ENCODE results near the gene FBXO15. TPM values are rescaled to one million over a fixed set of nuclear protein-coding genes. Genes with fewer than 3 reads are reported as not detected.

The FBXO15 gene
- total RNA-seq, 2 experiments from 2014 or later = 1.2 to 1.3 TPM

DNA sequence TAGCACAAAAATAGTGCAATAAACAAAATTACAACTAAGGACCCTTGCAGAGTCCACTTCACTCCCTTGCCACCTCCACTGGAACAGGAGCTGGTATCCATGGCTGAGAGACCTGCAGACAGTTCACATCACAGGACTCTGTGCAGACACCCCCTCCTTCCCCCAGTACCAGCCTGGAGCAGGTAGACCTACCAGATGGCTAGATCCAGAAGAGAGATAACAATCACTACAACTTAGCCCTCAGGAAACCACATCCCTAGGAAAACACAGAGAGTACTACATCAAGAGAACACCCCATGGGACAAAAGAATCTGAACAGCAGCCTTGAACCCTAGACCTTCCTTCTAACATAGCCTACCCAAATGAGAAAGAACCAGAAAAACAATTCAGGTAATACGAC lies 49.8 kb downstream of the FBXO15 start:
- no peak overlapping the region for H3K27ac Mint-ChIP-seq
- H3K9me3 Mint-ChIP-seq = peaks cover 6% of the 10 kb centered on the region
- intact Hi-C loops (cut with micrococcal nuclease) = no loop called here
- no peak overlapping the region for H3K4me3 Mint-ChIP-seq
- no peak for DNase-seq
- CTCF ChIA-PET = no interaction called here
- no peaks in the 10 kb centered on the region for H3K4me1 Mint-ChIP-seq (ENCODE audit: low read depth)
- peaks cover 2% of the 10 kb centered on the region for H3K27me3 Mint-ChIP-seq (ENCODE audit: low read depth)
- H3K36me3 Mint-ChIP-seq (ENCODE audit: low read depth) = peaks cover 4% of the 10 kb centered on the region

DNA sequence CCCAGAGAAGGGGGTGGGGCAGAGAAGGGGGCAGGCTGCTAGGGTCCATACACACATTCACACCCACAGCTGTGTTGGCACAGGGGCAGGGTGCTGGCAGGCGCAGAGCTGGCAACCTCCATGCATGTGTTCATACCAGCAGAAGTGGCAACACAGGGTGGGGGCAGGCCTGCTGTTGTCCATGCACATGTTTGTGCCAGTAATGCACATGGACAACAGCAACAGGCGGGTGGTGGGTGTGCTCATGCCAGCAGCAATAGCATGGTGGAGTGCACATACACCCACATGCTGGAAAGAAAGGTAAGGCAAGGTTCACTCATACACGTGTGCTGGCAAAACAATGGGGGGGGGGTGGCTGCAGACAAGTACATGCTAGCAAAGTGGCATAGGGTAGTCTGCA lies 54.7 kb downstream of the FBXO15 start:
- intact Hi-C loops (cut with micrococcal nuclease) = no loop called here
- Mint-ChIP-seq H3K27ac (no peak overlapping the region), H3K4me3 (no peak overlapping the region), H3K27me3 (ENCODE audit: low read depth) (peaks cover 2% of the 10 kb centered on the region), H3K4me1 (ENCODE audit: low read depth) (no peaks in the 10 kb centered on the region), H3K36me3 (ENCODE audit: low read depth) (peaks cover 2% of the 10 kb centered on the region), H3K9me3 (peaks cover 7% of the 10 kb centered on the region)
- CTCF ChIA-PET = interaction anchor here (0.7 kb wide), 1 partner anchor 13 kb away, joined by 3 read pairs; no protein-coding TSS in a partner anchor
- no peak for DNase-seq

DNA sequence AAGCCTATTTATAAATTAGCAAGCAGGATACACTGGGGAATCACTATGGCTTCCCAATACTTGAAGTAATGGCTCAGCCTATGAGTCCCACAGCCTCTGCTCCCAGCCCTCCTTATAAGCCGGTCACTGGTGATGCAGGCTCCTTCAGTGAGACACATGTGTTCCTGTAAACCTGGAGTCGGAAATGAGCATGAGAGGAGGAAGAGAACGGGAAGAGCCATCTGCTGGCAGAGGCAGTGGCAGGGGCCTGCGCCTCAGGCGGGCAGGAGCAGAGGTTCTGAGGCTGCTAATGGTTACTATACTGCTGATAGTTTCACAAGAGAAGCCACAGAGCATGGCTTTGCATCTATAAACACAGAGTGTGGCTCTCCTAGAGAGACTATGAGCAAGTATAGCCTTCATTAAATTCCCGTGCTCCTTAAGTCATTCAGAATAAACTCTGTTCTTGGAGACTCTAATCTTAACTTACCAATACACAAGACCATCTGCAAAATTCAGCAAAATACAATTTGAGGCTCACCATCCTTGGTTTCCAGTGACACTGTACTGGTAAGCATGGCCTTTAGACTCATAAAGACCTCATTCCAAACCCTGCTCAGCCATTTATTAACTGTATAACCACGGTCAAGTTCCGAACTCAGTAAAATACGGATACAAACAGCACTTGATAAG lies 63.3 kb downstream of the FBXO15 start:
- Mint-ChIP-seq H3K4me3 (no peak overlapping the region), H3K27me3 (ENCODE audit: low read depth) (no peaks in the 10 kb centered on the region), H3K27ac (no peak overlapping the region), H3K36me3 (ENCODE audit: low read depth) (no peaks in the 10 kb centered on the region), H3K4me1 (ENCODE audit: low read depth) (peaks cover 16% of the 10 kb centered on the region), H3K9me3 (peaks cover 3% of the 10 kb centered on the region)
- no peak for DNase-seq
- CTCF ChIA-PET = interaction anchor here (2.1 to 2.9 kb wide), 5 partner anchors 11 to 258 kb away, joined by 6 to 54 read pairs (median 15); no protein-coding TSS in a partner anchor
- intact Hi-C loops (cut with micrococcal nuclease) = loop anchor here (5.0 kb wide), 2 partner anchors 413 to 513 kb away; partner anchors contain the start of genes CNDP2 and ZNF407

DNA sequence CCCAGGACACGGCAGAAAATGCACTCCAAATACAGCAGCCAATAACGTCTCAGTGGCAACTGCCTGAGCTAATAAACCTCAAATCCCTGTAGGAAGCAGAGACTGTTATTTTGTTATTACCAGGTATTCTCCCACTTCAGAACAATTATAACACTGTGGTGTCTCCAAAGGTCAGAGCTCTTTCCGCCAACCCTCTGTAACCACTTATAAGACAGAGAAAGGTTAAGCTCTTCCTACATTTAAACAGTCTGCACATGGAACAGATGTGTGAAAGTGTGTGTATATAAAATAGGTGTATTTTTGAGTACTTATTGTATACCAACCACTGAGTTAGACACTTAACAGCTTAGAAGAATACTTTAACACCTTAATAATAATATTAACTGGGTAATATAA lies 64.1 kb downstream of the FBXO15 start:
- Mint-ChIP-seq H3K36me3 (ENCODE audit: low read depth) (no peaks in the 10 kb centered on the region), H3K27ac (peak overlapping the region; percentile 87), H3K4me3 (peak overlapping the region; percentile 55), H3K9me3 (no peaks in the 10 kb centered on the region), H3K27me3 (ENCODE audit: low read depth) (no peaks in the 10 kb centered on the region), H3K4me1 (ENCODE audit: low read depth) (peaks cover 16% of the 10 kb centered on the region)
- intact Hi-C loops (cut with micrococcal nuclease) = loop anchor here (1.0 to 5.0 kb wide), 4 partner anchors 20 to 514 kb away; partner anchors contain the start of genes CNDP2 and ZNF407
- CTCF ChIA-PET = interaction anchor here (1.0 to 2.9 kb wide), 17 partner anchors 10 to 412 kb away, joined by 3 to 54 read pairs (median 7); partner anchors contain the start of gene CNDP2
- no peak for DNase-seq

DNA sequence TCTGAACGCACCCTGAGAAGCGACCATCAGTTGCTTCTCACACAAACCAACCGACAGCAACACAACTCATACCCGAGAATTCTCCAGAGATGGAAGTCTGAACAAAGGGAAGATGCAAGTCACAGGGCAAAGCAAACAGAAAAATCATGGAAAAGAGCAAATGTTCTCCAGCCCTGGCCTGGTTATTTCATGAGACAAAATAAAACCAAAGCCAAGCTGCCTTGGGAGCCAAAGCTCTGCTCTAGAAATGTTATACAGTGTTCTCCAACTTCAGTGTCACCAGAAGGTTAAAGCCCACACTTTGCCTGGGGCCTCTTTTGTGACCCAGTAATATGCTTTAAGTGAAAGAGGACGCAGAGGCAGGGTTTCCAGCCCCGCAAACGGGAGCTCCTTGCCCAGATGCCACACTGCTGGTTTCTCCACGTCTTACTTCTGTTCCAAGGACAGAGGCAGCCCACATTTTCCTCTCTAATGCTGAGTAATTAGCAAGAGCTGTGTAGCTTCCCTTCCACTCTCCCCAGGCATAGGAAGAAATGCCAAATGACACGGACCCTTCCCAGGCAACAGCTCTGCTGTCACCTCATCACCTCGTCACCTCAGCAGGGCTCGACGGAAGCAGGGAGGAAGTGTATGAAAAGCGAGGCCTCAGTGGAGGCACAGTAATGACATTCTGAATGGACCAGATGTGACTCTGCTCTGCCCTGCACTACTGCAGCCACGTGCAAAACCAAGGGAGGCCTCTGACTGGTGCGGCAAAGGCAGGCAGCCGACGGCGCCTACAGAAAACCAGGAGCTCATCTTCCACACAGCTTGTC lies 64.7 kb downstream of the FBXO15 start:
- H3K36me3 Mint-ChIP-seq (ENCODE audit: low read depth) = no peaks in the 10 kb centered on the region
- peak overlapping the region; percentile 87 for H3K27ac Mint-ChIP-seq
- intact Hi-C loops (cut with micrococcal nuclease) = loop anchor here (1.0 to 5.0 kb wide), 7 partner anchors 20 to 514 kb away; partner anchors contain the start of genes CNDP2, TIMM21 and ZNF407
- CTCF ChIA-PET = interaction anchor here (0.7 to 2.9 kb wide), 24 partner anchors 9 to 413 kb away, joined by 3 to 54 read pairs (median 6); partner anchors contain the start of gene CNDP2
- H3K27me3 Mint-ChIP-seq (ENCODE audit: low read depth) = no peaks in the 10 kb centered on the region
- H3K4me3 Mint-ChIP-seq = peak overlapping the region; percentile 71
- DNase-seq = peak; percentile 71
- H3K9me3 Mint-ChIP-seq = no peaks in the 10 kb centered on the region
- H3K4me1 Mint-ChIP-seq (ENCODE audit: low read depth) = peaks cover 16% of the 10 kb centered on the region

DNA sequence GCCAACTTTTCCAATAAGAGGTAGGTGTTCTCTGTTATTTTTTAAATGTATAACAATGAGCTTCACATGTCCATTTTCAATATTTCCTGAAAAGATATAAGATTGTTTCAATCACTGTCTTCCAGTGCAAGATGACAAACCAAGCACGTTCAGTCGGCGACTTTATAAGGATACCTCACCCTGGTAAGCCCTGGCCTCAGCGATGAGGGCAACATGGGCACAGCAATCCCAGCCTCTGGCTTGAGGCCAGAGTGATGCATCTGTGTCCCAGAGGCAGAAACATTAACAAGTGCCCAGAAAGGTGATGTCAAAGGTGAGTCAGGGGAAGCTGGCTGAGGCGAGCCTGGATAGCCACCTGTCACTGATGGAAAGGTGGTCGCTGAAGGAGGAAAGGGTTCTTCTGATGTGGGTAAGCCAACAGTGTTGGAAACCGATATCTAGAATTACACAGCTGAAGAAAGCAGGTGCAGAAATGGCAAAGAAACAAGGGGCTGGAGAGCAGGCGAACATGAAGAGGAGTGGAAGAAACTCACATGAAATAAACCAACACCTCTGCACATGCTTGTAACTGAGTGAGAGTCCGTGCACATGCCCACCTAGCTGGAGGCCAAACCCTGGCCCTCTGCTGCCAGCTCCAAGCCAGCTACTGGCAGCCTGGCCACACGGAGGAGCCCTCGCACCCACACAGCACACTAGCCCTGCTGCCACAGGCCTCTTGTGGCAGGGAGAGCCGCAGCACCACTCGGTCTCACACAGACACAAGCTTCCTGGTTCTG lies 65.5 kb downstream of the FBXO15 start:
- peak; percentile 82 for DNase-seq
- H3K9me3 Mint-ChIP-seq = no peaks in the 10 kb centered on the region
- H3K27me3 Mint-ChIP-seq (ENCODE audit: low read depth) = no peaks in the 10 kb centered on the region

DNA sequence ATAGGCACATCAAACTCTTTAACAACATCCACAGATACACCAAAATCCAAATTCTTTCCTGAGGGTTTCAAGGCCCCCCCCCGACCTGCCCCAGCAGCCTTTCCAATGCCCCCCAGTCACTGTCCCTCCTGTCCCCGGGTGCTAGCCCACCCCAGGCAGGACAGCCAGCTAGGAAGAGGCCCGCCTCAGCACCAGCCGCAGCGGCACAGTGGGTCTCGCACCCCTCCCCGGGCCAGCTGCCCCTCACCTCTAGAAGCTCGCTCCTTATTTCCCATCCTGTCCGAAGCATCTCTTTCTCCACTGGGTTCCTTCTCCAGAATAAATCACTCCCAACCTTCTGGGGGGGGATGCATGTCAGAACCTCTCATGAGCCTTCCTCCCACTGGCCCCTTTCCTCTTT lies 69.4 kb downstream of the FBXO15 start:
- no peaks in the 10 kb centered on the region for H3K9me3 Mint-ChIP-seq
- no peak overlapping the region for H3K4me3 Mint-ChIP-seq
- H3K27me3 Mint-ChIP-seq (ENCODE audit: low read depth) = no peaks in the 10 kb centered on the region
- intact Hi-C loops (cut with micrococcal nuclease) = no loop called here
- H3K4me1 Mint-ChIP-seq (ENCODE audit: low read depth) = peaks cover 12% of the 10 kb centered on the region
- no peak overlapping the region for H3K27ac Mint-ChIP-seq
- no peaks in the 10 kb centered on the region for H3K36me3 Mint-ChIP-seq (ENCODE audit: low read depth)
- no peak for DNase-seq
- CTCF ChIA-PET = no interaction called here

More for the DNA sequence above, 65.5 kb downstream of the FBXO15 start:
- H3K36me3 Mint-ChIP-seq (ENCODE audit: low read depth) = no peaks in the 10 kb centered on the region
- peak overlapping the region; percentile 87 for H3K27ac Mint-ChIP-seq
- peaks cover 16% of the 10 kb centered on the region for H3K4me1 Mint-ChIP-seq (ENCODE audit: low read depth)
- intact Hi-C loops (cut with micrococcal nuclease) = loop anchor here (1.0 to 5.0 kb wide), 6 partner anchors 35 to 515 kb away; partner anchors contain the start of genes CNDP2, TIMM21 and ZNF407
- CTCF ChIA-PET = interaction anchor here (0.5 to 2.9 kb wide), 24 partner anchors 9 to 414 kb away, joined by 3 to 54 read pairs (median 6); partner anchors contain the start of gene CNDP2
- H3K4me3 Mint-ChIP-seq = peak overlapping the region; percentile 71

DNA sequence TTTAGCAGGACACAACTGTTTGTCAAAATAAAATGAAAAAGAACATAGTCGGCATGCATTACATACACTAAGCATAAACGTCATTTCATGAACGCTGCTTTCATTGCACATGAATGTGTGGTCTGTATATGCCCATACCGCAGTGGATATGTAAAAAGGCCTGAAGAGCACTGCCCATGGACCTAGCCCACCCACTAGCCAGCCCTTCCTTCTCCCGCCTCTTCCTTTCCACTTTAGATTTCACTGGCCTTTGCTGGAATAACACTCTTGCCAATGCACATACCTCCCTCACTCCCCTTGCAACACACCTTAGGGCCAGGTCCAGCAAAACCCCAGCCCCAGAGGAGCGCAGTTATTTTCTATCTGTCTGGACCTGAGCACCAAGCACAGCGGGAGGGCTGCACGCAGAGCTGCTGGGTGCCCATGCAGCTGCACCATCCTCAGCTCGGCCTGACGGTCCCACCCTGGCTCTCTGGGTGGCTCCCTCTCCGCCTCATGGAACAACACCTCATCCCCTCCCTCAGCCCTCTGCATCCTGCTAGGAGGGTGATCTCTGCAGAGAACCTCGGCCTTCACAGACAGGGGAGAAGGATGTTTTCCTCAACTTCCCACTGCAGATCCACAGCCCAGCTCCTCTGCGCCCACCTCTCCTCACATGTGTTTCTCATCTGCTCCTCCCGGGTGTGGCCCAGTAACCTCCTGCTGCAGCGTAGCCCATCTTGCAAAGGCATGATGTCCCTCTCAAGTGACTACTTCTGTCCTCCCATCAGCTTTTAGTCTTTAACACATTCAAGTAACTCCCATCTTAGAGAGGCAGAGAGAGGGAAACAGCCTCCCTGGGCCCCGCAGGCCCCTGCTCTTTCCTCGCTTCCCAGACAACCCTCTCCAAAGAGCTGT lies 72.7 kb downstream of the FBXO15 start:
- Mint-ChIP-seq H3K27me3 (ENCODE audit: low read depth) (no peaks in the 10 kb centered on the region), H3K4me3 (no peak overlapping the region), H3K36me3 (ENCODE audit: low read depth) (no peaks in the 10 kb centered on the region), H3K9me3 (no peaks in the 10 kb centered on the region), H3K27ac (no peak overlapping the region), H3K4me1 (ENCODE audit: low read depth) (no peaks in the 10 kb centered on the region)
- no peak for DNase-seq
- intact Hi-C loops (cut with micrococcal nuclease) = no loop called here
- CTCF ChIA-PET = no interaction called here

DNA sequence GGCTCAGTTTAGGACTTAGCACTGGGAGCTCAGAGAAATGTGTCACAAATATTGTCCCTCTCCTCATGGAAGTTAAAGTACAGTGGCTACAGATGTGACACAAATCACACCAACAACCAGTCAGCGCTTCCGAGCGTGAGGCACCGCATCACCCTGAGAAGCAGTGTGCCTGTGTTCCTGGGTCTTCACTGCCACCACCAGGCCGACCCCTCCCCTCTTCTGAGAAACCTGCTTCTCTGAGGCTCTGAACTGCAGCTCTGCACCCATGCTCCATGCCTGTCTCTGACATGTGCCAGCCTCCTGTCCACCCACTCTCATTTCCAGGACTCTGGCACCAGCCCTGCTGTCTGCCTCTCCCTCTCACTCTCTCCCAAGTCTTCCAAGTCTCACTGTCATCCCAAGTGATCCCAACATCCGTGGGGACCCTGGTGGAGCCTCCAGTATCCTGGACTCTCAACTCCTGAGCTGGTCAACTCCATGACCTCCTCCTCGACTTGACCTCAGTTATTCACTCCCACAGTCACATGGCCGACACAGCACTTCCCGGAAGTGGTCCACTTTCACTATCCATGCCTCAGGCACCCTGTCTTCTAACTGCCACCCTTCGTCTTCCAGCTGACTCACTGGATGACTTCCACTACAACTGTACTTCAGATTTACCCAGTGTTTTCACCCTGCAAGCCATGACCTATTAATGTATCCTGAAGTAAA lies 73.5 kb downstream of the FBXO15 start:
- H3K36me3 Mint-ChIP-seq (ENCODE audit: low read depth) = no peaks in the 10 kb centered on the region
- no peaks in the 10 kb centered on the region for H3K4me1 Mint-ChIP-seq (ENCODE audit: low read depth)
- H3K27ac Mint-ChIP-seq = no peak overlapping the region
- no peaks in the 10 kb centered on the region for H3K27me3 Mint-ChIP-seq (ENCODE audit: low read depth)
- intact Hi-C loops (cut with micrococcal nuclease) = no loop called here
- no peaks in the 10 kb centered on the region for H3K9me3 Mint-ChIP-seq
- no peak for DNase-seq
- CTCF ChIA-PET = interaction anchor here (1.9 kb wide), 1 partner anchor 9 kb away, joined by 6 read pairs; no protein-coding TSS in a partner anchor
- no peak overlapping the region for H3K4me3 Mint-ChIP-seq

DNA sequence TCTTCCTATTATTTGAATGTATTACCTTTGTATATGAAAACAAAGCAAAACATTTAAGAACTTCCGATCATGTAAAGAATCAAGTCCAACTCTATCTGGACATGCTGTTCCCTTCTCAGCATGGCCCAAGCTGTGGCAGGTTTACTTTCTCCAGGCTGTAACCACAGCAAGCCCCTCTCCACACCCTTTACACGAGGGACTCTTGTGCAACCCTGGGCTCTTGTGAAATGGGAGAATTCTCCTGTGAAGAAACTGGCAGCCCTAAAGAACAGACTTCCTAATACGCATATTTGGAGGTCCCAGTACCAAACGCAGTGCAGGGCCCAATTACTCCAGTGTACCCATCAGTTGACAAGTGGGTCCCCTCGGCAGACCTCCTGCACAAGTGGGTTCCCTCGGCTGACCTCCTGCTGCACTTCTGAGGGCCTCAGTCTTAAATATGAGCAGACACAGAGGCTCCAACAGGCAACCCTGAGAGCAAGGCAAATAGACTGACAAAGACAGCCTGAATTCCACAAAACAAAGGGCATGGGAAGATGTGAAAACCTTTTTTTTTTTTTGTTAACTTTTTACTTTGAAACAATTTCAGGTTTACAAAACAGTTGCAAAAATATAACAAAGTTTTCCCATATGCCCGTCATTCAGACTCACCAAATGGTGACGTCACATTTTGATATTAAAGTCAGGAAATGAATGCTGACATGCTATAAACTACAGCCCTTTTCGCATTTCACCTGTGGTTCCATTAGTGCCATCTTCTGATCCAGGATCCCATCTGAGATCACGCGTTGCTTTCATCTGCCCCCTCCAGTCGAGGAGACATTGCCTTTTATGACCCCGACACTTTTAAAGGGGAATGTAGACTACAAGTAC lies 78.2 kb downstream of the FBXO15 start:
- Mint-ChIP-seq H3K9me3 (no peaks in the 10 kb centered on the region), H3K27me3 (ENCODE audit: low read depth) (no peaks in the 10 kb centered on the region), H3K36me3 (ENCODE audit: low read depth) (no peaks in the 10 kb centered on the region), H3K4me3 (no peak overlapping the region), H3K4me1 (ENCODE audit: low read depth) (peaks cover 22% of the 10 kb centered on the region), H3K27ac (no peak overlapping the region)
- CTCF ChIA-PET = interaction anchor here (1.0 kb wide), 1 partner anchor 13 kb away, joined by 3 read pairs; no protein-coding TSS in a partner anchor
- DNase-seq = no peak
- intact Hi-C loops (cut with micrococcal nuclease) = loop anchor here (10.0 kb wide), 2 partner anchors 1005 to 1135 kb away; partner anchors contain the start of gene PTGR3
